IPS-18a (cell line): Measurements from ENCODE around the gene TBL3.

ENCODE experiments used
- H3K27ac ChIP-seq: one replicate; pipeline ENCODE4 v1.5.1; 2013; ENCODE audit warnings: low read length
- H3K27me3 ChIP-seq: one replicate; pipeline ENCODE4 v1.6.1; 2013; ENCODE audit warnings: mild to moderate bottlenecking, low read length; ENCODE audit not compliant: control insufficient read depth, insufficient read depth
- H3K36me3 ChIP-seq: one replicate; pipeline ENCODE4 v1.6.1; 2013; ENCODE audit warnings: low read depth, low read length; ENCODE audit not compliant: control insufficient read depth
- H3K4me1 ChIP-seq: one replicate; pipeline ENCODE4 v1.6.1; 2013; ENCODE audit warnings: low read depth, low read length; ENCODE audit not compliant: control insufficient read depth
- H3K4me3 ChIP-seq: one replicate; pipeline ENCODE4 v1.5.1; 2013; ENCODE audit warnings: low read length
- H3K9ac ChIP-seq: one replicate; pipeline ENCODE4 v1.6.1; 2013; ENCODE audit warnings: mild to moderate bottlenecking, low read length, moderate library complexity
- H3K9me3 ChIP-seq: one replicate; pipeline ENCODE4 v1.6.1; 2013; ENCODE audit warnings: low read depth, low read length; ENCODE audit not compliant: control insufficient read depth

The TBL3 gene

GRCh38 chr16:1973461-1974156 is 1.8 kb downstream of the TBL3 start:
- no peak overlapping the region for H3K27ac ChIP-seq
- no peak overlapping the region for H3K4me3 ChIP-seq
- no peak overlapping the region for H3K9ac ChIP-seq
- H3K9me3 ChIP-seq, result no peaks in the 10 kb centered on the region
- peaks cover 28% of the 10 kb centered on the region for H3K36me3 ChIP-seq
- no peaks in the 10 kb centered on the region for H3K4me1 ChIP-seq
- no peaks in the 10 kb centered on the region for H3K27me3 ChIP-seq

- no peak overlapping the region for H3K9ac ChIP-seq
- no peak overlapping the region for H3K4me3 ChIP-seq
- no peak overlapping the region for H3K27ac ChIP-seq
- no peaks in the 10 kb centered on the region for H3K9me3 ChIP-seq
- H3K4me1 ChIP-seq, result no peaks in the 10 kb centered on the region
- H3K36me3 ChIP-seq, result peaks cover 28% of the 10 kb centered on the region
- peaks cover 2% of the 10 kb centered on the region for H3K27me3 ChIP-seq
Measured at GRCh38 chr16:1974157-1975070, 2.6 kb downstream of the TBL3 start.

- H3K27ac ChIP-seq, result no peak overlapping the region
- H3K9ac ChIP-seq, result no peak overlapping the region
- H3K27me3 ChIP-seq, result peaks cover 14% of the 10 kb centered on the region
- no peaks in the 10 kb centered on the region for H3K9me3 ChIP-seq
- peaks cover 28% of the 10 kb centered on the region for H3K36me3 ChIP-seq
- H3K4me1 ChIP-seq, result peaks cover 8% of the 10 kb centered on the region
- H3K4me3 ChIP-seq, result no peak overlapping the region
Measured at GRCh38 chr16:1975432-1976215, 3.8 kb downstream of the TBL3 start.

- peaks cover 20% of the 10 kb centered on the region for H3K27me3 ChIP-seq
- H3K36me3 ChIP-seq, result peaks cover 28% of the 10 kb centered on the region
- peaks cover 9% of the 10 kb centered on the region for H3K4me1 ChIP-seq
- no peak overlapping the region for H3K27ac ChIP-seq
- H3K4me3 ChIP-seq, result no peak overlapping the region
- no peak overlapping the region for H3K9ac ChIP-seq
- H3K9me3 ChIP-seq, result no peaks in the 10 kb centered on the region
Measured at GRCh38 chr16:1976216-1976520, 4.3 kb downstream of the TBL3 start.

- Histone ChIP-seq H3K9me3 (no peaks in the 10 kb centered on the region), H3K27ac (no peak overlapping the region), H3K4me3 (no peak overlapping the region), H3K27me3 (peaks cover 30% of the 10 kb centered on the region), H3K36me3 (peaks cover 28% of the 10 kb centered on the region), H3K4me1 (peaks cover 9% of the 10 kb centered on the region), H3K9ac (no peak overlapping the region)
Measured at GRCh38 chr16:1976951-1977874, 5.4 kb downstream of the TBL3 start.

GRCh38 chr16:1977875-1978268 is 6.0 kb downstream of the TBL3 start:
- H3K9me3 ChIP-seq, result no peaks in the 10 kb centered on the region
- peaks cover 9% of the 10 kb centered on the region for H3K4me1 ChIP-seq
- H3K36me3 ChIP-seq, result peaks cover 28% of the 10 kb centered on the region
- no peak overlapping the region for H3K27ac ChIP-seq
- H3K9ac ChIP-seq, result no peak overlapping the region
- peaks cover 37% of the 10 kb centered on the region for H3K27me3 ChIP-seq
- no peak overlapping the region for H3K4me3 ChIP-seq

GRCh38 chr16:1978476-1979120 is 6.7 kb downstream of the TBL3 start:
- peaks cover 41% of the 10 kb centered on the region for H3K27me3 ChIP-seq
- H3K27ac ChIP-seq, result no peak overlapping the region
- H3K4me3 ChIP-seq, result peak overlapping the region; percentile 30
- peaks cover 13% of the 10 kb centered on the region for H3K4me1 ChIP-seq
- H3K9me3 ChIP-seq, result no peaks in the 10 kb centered on the region
- H3K9ac ChIP-seq, result no peak overlapping the region
- peaks cover 28% of the 10 kb centered on the region for H3K36me3 ChIP-seq

GRCh38 chr16:1979271-1980029 is 7.6 kb downstream of the TBL3 start:
- Histone ChIP-seq H3K36me3 (peaks cover 26% of the 10 kb centered on the region), H3K4me1 (peaks cover 13% of the 10 kb centered on the region), H3K9me3 (no peaks in the 10 kb centered on the region), H3K4me3 (peak overlapping the region; percentile 30), H3K27me3 (peaks cover 41% of the 10 kb centered on the region), H3K27ac (no peak overlapping the region), H3K9ac (no peak overlapping the region)

- Histone ChIP-seq H3K4me3 (peak overlapping the region; percentile 30), H3K4me1 (peaks cover 13% of the 10 kb centered on the region), H3K36me3 (peaks cover 19% of the 10 kb centered on the region), H3K27ac (no peak overlapping the region), H3K9me3 (no peaks in the 10 kb centered on the region), H3K27me3 (peaks cover 41% of the 10 kb centered on the region), H3K9ac (no peak overlapping the region)
Measured at GRCh38 chr16:1980030-1980769, 8.3 kb downstream of the TBL3 start.

GRCh38 chr16:1980770-1981087 is 8.9 kb downstream of the TBL3 start:
- Histone ChIP-seq H3K9ac (no peak overlapping the region), H3K27ac (no peak overlapping the region), H3K27me3 (peaks cover 41% of the 10 kb centered on the region), H3K9me3 (no peaks in the 10 kb centered on the region), H3K4me1 (peaks cover 13% of the 10 kb centered on the region), H3K4me3 (no peak overlapping the region), H3K36me3 (peaks cover 15% of the 10 kb centered on the region)
